K562 (cell line): ENCODE data around the gene STAU1. TPM values are rescaled to one million over a fixed set of nuclear protein-coding genes. Genes with fewer than 3 reads are reported as not detected.

Experiments used
- ARNT ChIP-seq, 2 experiments: fragments of 450-650 bp; IDR thresholded peaks; 2 replicates each; pipeline ENCODE4 v1.6.1; 2016; ENCODE audit warnings: mild to moderate bottlenecking in 1 of 2
- CBX2 ChIP-seq: fragments of 200-600 bp; sonication (generic); IDR thresholded peaks from one replicate; pipeline ENCODE4 v1.6.1; 2012; ENCODE audit warnings: mild to moderate bottlenecking, low read length, inconsistent platforms; ENCODE audit not compliant: insufficient read depth, poor library complexity, severe bottlenecking
- CSDE1 ChIP-seq, 2 experiments: fragments of 450-650 bp; IDR thresholded peaks; 2 replicates each; pipeline ENCODE4 v1.6.1; 2016; ENCODE audit warnings: mild to moderate bottlenecking in 1 of 2
- DDX20 ChIP-seq: fragments of 450-650 bp; IDR thresholded peaks from 2 replicates; pipeline ENCODE4 v1.6.1; 2016; ENCODE audit warnings: missing genetic modification characterization, low read depth, mild to moderate bottlenecking, missing compliant biosample characterization, moderate library complexity
- MCM5 ChIP-seq: fragments of 450-650 bp; IDR thresholded peaks from 2 replicates; pipeline ENCODE4 v1.6.1; 2016; ENCODE audit warnings: low read depth
- NFE2 ChIP-seq: IDR thresholded peaks from 2 replicates; pipeline ENCODE4 v1.6.1; 2014; ENCODE audit warnings: antibody characterized with exemption, low read depth
- RAD21 ChIP-seq, 2 experiments: fragments of 250-450 bp in 1 of 2; fragments of 450-650 bp in 1 of 2; sonication (Bioruptor Pico) in 1 of 2; formaldehyde crosslinking in 1 of 2; IDR thresholded peaks in 1 of 2; conservative IDR thresholded peaks in 1 of 2; 2 replicates each; pipeline versions ENCODE4 v1.4.0 to v1.8.0; 2020 to 2022; ENCODE audit warnings: mild to moderate bottlenecking in 2 of 2, moderate library complexity in 1 of 2
- SPI1 ChIP-seq: IDR thresholded peaks from 2 replicates; pipeline ENCODE4 v1.6.1; 2011; ENCODE audit warnings: low read depth, low read length, control low read depth, borderline replicate concordance
- ZNF561 ChIP-seq: fragments of 450-650 bp; formaldehyde crosslinking; conservative IDR thresholded peaks from 2 replicates; pipeline ENCODE4 v1.4.0; 2020; ENCODE audit warnings: mild to moderate bottlenecking, moderate library complexity
- polyA plus RNA-seq, 8 experiments: library from polyadenylated mRNA; depleted of rRNA in 4 of 8; stranded (reverse) in 5 of 8; unstranded in 3 of 8; fragments of >200 nt; fragmentation: Nextera tagmentation in 2 of 8; fragmentation: Illumina TruSeq in 1 of 8; extraction: Ambion mirVana in 2 of 8; extraction: Trizol in 1 of 8; gene quantifications; 2 replicates each; pipeline versions ENCODE4 v1.2.1 to v1.2.3, GENCODE V29; 2011 to 2014; ENCODE audit warnings: inconsistent platforms in 1 of 8, missing spikeins in 1 of 8
- total RNA-seq, 7 experiments: library from RNA; depleted of rRNA in 6 of 7; stranded (reverse); fragments of >200 nt in 6 of 7; fragmentation: Illumina TruSeq in 2 of 7; extraction: Trizol in 2 of 7; gene quantifications; 2 replicates each; pipeline versions ENCODE4 v1.2.1 to v1.2.3, GENCODE V29; 2011 to 2021; ENCODE audit warnings: low replicate concordance in 1 of 7
- TF ChIP-seq, protein P1 (sequence below): sonication (generic); formaldehyde crosslinking; IDR thresholded peaks from 2 replicates; pipeline ENCODE4 v1.8.1; 2023; ENCODE audit warnings: mild to moderate bottlenecking, missing genetic modification reagents
- TF ChIP-seq, protein P2 (sequence below): IDR thresholded peaks from 2 replicates; pipeline ENCODE4 v1.6.1; 2011; ENCODE audit warnings: borderline replicate concordance, low read depth, mild to moderate bottlenecking, moderate library complexity, low read length; ENCODE audit not compliant: insufficient read depth, poor library complexity, severe bottlenecking

The STAU1 gene
- total and polyA plus RNA-seq, 9 of the 15 experiments (the other 6 are each of a cell fraction or from before 2014, with no cell fraction given), result 18.0 to 106 (median 50.6) TPM

GRCh38 chr20:49216991-49217578 is 29.0 kb upstream of the STAU1 start (continued):
- TF ChIP-seq DDX20 (tag) (no peak), SPI1 (peak; percentile 71; the same call in 1 of the 2 replicates), NFE2 (no peak), ZNF561 (CRISPR knock-in tag) (no peak), ARNT (IDR thresholded peaks at IDR 0.05) (peak in 1 of 2 experiments; percentile 73; a peak in 1 of 4 replicates), MCM5 (no peak), CBX2 (no peak), CSDE1 (IDR thresholded peaks at IDR 0.05) (no peak), RAD21 (CRISPR knock-in tag; conservative IDR thresholded peaks at IDR 0.05 in 1 of 2, IDR thresholded peaks at IDR 0.05 in 1 of 2) (peak; percentile 66 to 79)
- TF ChIP-seq, protein P1, sequence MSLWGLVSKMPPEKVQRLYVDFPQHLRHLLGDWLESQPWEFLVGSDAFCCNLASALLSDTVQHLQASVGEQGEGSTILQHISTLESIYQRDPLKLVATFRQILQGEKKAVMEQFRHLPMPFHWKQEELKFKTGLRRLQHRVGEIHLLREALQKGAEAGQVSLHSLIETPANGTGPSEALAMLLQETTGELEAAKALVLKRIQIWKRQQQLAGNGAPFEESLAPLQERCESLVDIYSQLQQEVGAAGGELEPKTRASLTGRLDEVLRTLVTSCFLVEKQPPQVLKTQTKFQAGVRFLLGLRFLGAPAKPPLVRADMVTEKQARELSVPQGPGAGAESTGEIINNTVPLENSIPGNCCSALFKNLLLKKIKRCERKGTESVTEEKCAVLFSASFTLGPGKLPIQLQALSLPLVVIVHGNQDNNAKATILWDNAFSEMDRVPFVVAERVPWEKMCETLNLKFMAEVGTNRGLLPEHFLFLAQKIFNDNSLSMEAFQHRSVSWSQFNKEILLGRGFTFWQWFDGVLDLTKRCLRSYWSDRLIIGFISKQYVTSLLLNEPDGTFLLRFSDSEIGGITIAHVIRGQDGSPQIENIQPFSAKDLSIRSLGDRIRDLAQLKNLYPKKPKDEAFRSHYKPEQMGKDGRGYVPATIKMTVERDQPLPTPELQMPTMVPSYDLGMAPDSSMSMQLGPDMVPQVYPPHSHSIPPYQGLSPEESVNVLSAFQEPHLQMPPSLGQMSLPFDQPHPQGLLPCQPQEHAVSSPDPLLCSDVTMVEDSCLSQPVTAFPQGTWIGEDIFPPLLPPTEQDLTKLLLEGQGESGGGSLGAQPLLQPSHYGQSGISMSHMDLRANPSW (CRISPR knock-in tag), result no peak
- TF ChIP-seq, protein P2, sequence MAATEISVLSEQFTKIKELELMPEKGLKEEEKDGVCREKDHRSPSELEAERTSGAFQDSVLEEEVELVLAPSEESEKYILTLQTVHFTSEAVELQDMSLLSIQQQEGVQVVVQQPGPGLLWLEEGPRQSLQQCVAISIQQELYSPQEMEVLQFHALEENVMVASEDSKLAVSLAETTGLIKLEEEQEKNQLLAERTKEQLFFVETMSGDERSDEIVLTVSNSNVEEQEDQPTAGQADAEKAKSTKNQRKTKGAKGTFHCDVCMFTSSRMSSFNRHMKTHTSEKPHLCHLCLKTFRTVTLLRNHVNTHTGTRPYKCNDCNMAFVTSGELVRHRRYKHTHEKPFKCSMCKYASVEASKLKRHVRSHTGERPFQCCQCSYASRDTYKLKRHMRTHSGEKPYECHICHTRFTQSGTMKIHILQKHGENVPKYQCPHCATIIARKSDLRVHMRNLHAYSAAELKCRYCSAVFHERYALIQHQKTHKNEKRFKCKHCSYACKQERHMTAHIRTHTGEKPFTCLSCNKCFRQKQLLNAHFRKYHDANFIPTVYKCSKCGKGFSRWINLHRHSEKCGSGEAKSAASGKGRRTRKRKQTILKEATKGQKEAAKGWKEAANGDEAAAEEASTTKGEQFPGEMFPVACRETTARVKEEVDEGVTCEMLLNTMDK, result peak; percentile 33
